Stomach (tissue), 9 donors: ENCODE data around the gene GFER. TPM values are rescaled to one million over a fixed set of nuclear protein-coding genes. Genes with fewer than 3 reads are reported as not detected.
"Not testable (repeated sequence)": the region's sequence is repeated elsewhere in the genome, so short reads cannot be mapped to it uniquely, and the experiment has no call there.

ENCODE experiments used
- DNase-seq, 2 donors: peaks; one replicate each; pipeline versions ENCODE4 v3.0.0 to v3.0.0-alpha.2; 2013 to 2019
- H3K27ac ChIP-seq, 5 donors: fragments of 200-600 bp in 4 of 5; sonication (generic) in 4 of 5; one replicate each; pipeline ENCODE4 v1.5.1; 2013 to 2019; ENCODE audit warnings: mild to moderate bottlenecking in 1 of 5, moderate library complexity in 1 of 5
- H3K27me3 ChIP-seq, 3 donors: fragments of 200-600 bp; sonication (generic); one replicate each; pipeline ENCODE4 v1.5.1; 2017 to 2019; ENCODE audit warnings: mixed run types in 1 of 3
- H3K36me3 ChIP-seq, 4 donors: fragments of 200-600 bp; sonication (generic); 1 replicate in 3 of 4; 2 replicates in 1 of 4; pipeline ENCODE4 v1.5.1; 2016 to 2019
- H3K4me1 ChIP-seq, 4 donors: fragments of 200-600 bp; sonication (generic); one replicate each; pipeline ENCODE4 v1.5.1; 2016 to 2019
- H3K4me3 ChIP-seq, 4 donors: fragments of 200-600 bp; sonication (generic) in 3 of 4; one replicate each; pipeline ENCODE4 v1.5.1; 2016 to 2019; ENCODE audit warnings: mild to moderate bottlenecking in 1 of 4
- H3K9me3 ChIP-seq, 4 donors: fragments of 200-600 bp; sonication (generic); one replicate each; pipeline ENCODE4 v1.5.1; 2016 to 2019
- CTCF ChIP-seq, 7 experiments: fragments of 450-650 bp in 4 of 7; fragments of 200-600 bp in 3 of 7; sonication (generic) in 3 of 7; IDR thresholded peaks; one replicate each; pipeline ENCODE4 v1.5.1; 2016 to 2019; ENCODE audit warnings: antibody characterized with exemption in 7 of 7, control low read depth in 2 of 7, mild to moderate bottlenecking in 1 of 7
- EP300 ChIP-seq: sonication (generic); formaldehyde crosslinking; IDR thresholded peaks from one replicate; pipeline ENCODE4 v1.6.1; 2017; ENCODE audit warnings: antibody characterized with exemption
- POLR2A ChIP-seq, 4 donors: fragments of 450-650 bp; IDR thresholded peaks; one replicate each; pipeline ENCODE4 v1.6.1; 2016; ENCODE audit warnings: antibody characterized with exemption in 4 of 4, control low read depth in 2 of 4, mild to moderate bottlenecking in 1 of 4, moderate library complexity in 1 of 4
- POLR2AphosphoS5 ChIP-seq, 3 donors: sonication (generic); formaldehyde crosslinking; IDR thresholded peaks; one replicate each; pipeline ENCODE4 v1.6.1; 2016; ENCODE audit warnings: antibody characterized with exemption in 3 of 3
- WGBS, 5 donors: extraction: QIAGEN DNeasy Blood & Tissue Kit in 3 of 5; methylation state at CpG; one replicate each; pipeline versions ENCODE4 v1.1.5 to v1.1.7; 2013 to 2018; 5-methylcytosine and 5-hydroxymethylcytosine counted together
- intact Hi-C: fragments of 100-400 bp; cut with DNase I; formaldehyde crosslinking; loops from one replicate; pipeline ENCODE4 v1.15.1; 2023; ENCODE audit warnings: low total_unique reads
- polyA plus RNA-seq, 3 donors: library from polyadenylated mRNA; stranded (reverse); fragments of 200-250 nt; gene quantifications; one replicate each; pipeline ENCODE4 v1.2.3, GENCODE V29; 2013
- total RNA-seq, 5 donors: library from RNA; depleted of rRNA; stranded (reverse); fragments of >200 nt; gene quantifications; one replicate each; pipeline versions ENCODE4 v1.1.0 to v1.2.3, GENCODE V29; 2014 to 2016
- donor health status: healthy with polysubstance abuse.
- donor health status: Bipolar disorder and iron deficiency.
- donor health status: healthy.

Gene GFER
- total and polyA plus RNA-seq, 8 donors: 3.1 to 313 (median 33.6) TPM

GRCh38 chr16:1938910-1939309 is 45.1 kb upstream of the GFER start:
- H3K4me3 ChIP-seq: peak overlapping the region in 2 of 4 donors; percentile 5 to 22
- H3K9me3 ChIP-seq: no peaks in the 10 kb centered on the region
- H3K36me3 ChIP-seq: peaks cover 30 to 47% (median 46%) of the 10 kb centered on the region in 4 donors
- 89 to 94% (median 92%) methylated on average over 16 to 17 of the region's 17 CpGs for WGBS, 5 donors
- H3K27ac ChIP-seq: peak overlapping the region in 2 of 5 donors; percentile 32 to 56
- no peak for DNase-seq
- peaks cover 19 to 53% (median 28%) of the 10 kb centered on the region in 4 donors for H3K4me1 ChIP-seq
- H3K27me3 ChIP-seq: no peaks in the 10 kb centered on the region
- intact Hi-C loops: no loop called here
- TF ChIP-seq POLR2A (IDR thresholded peaks at IDR 0.05): no peak
- no peak for TF ChIP-seq CTCF (IDR thresholded peaks at IDR 0.05)
- no peak for TF ChIP-seq EP300
- TF ChIP-seq POLR2AphosphoS5 (IDR thresholded peaks at IDR 0.05): no peak

- intact Hi-C loops, DNase-seq, H3K27me3 ChIP-seq, H3K9me3 ChIP-seq, H3K27ac ChIP-seq: not testable (repeated sequence)
- peaks cover 19 to 56% (median 29%) of the 10 kb centered on the region in 4 donors for H3K4me1 ChIP-seq
- 79 to 92% (median 87%) methylated on average over 8 of the region's 8 CpGs for WGBS, 5 donors
- peak overlapping the region in 2 of 4 donors; percentile 78 to 94 for H3K4me3 ChIP-seq
- peaks cover 30 to 47% (median 46%) of the 10 kb centered on the region in 4 donors for H3K36me3 ChIP-seq
Observed at GRCh38 chr16:1939833-1940232, 44.2 kb upstream of the GFER start.

GRCh38 chr16:1940273-1941161 is 43.5 kb upstream of the GFER start:
- no peaks in the 10 kb centered on the region for H3K27me3 ChIP-seq
- DNase-seq: peak in 1 of 2 donors; percentile 53
- TF ChIP-seq EP300 (no peak), POLR2A (IDR thresholded peaks at IDR 0.05) (no peak), CTCF (IDR thresholded peaks at IDR 0.05) (no peak), POLR2AphosphoS5 (IDR thresholded peaks at IDR 0.05) (no peak)
- peak overlapping the region in 2 of 5 donors; percentile 43 to 91 for H3K27ac ChIP-seq
- 73 to 88% (median 87%) methylated on average over 23 of the region's 23 CpGs for WGBS, 5 donors
- no peaks in the 10 kb centered on the region for H3K9me3 ChIP-seq
- peaks cover 19 to 49% (median 29%) of the 10 kb centered on the region in 4 donors for H3K4me1 ChIP-seq
- intact Hi-C loops: no loop called here
- peaks cover 30 to 47% (median 46%) of the 10 kb centered on the region in 4 donors for H3K36me3 ChIP-seq
- peak overlapping the region in 2 of 4 donors; percentile 78 to 94 for H3K4me3 ChIP-seq

- intact Hi-C loops: no loop called here
- 78 to 88% (median 85%) methylated on average over 22 to 30 of the region's 30 CpGs for WGBS, 5 donors
- no peak for DNase-seq
Observed at GRCh38 chr16:1941162-1942046, 42.6 kb upstream of the GFER start.

More at GRCh38 chr16:1941162-1942046, 42.6 kb upstream of the GFER start:
- peak overlapping the region; percentile 74 to 94 (median 86) for H3K4me3 ChIP-seq
- peak overlapping the region in 4 of 5 donors; percentile 78 to 91 (median 90) for H3K27ac ChIP-seq
- peaks cover 19 to 45% (median 29%) of the 10 kb centered on the region in 4 donors for H3K4me1 ChIP-seq
- H3K9me3 ChIP-seq: no peaks in the 10 kb centered on the region
- TF ChIP-seq POLR2A (IDR thresholded peaks at IDR 0.05) (no peak), EP300 (no peak), CTCF (IDR thresholded peaks at IDR 0.05) (no peak), POLR2AphosphoS5 (IDR thresholded peaks at IDR 0.05) (no peak)
- H3K27me3 ChIP-seq: no peaks in the 10 kb centered on the region
- H3K36me3 ChIP-seq: peaks cover 30 to 47% (median 46%) of the 10 kb centered on the region in 4 donors
